K562 (cell line): Measurements from ENCODE around the gene ATP6V0A1. TPM values are rescaled to one million over a fixed set of nuclear protein-coding genes. Genes with fewer than 3 reads are reported as not detected.

Source experiments
- ASH1L ChIP-seq: fragments of 450-650 bp; IDR thresholded peaks from 2 replicates; pipeline ENCODE4 v1.6.1; 2018; ENCODE audit warnings: borderline replicate concordance, mild to moderate bottlenecking, low read depth; ENCODE audit not compliant: partially characterized antibody
- ATF7 ChIP-seq: fragments of 450-650 bp; IDR thresholded peaks from 2 replicates; pipeline ENCODE4 v1.7.1; 2014; ENCODE audit warnings: mild to moderate bottlenecking, moderate library complexity
- BRF1 ChIP-seq: IDR thresholded peaks from 3 replicates; pipeline ENCODE4 v1.6.1; 2011; ENCODE audit warnings: borderline replicate concordance, mild to moderate bottlenecking; ENCODE audit not compliant: insufficient read length; ENCODE audit errors: extremely low read depth
- CHD4 ChIP-seq: fragments of 200-600 bp; sonication (generic); IDR thresholded peaks from 3 replicates; pipeline ENCODE4 v1.6.1; 2012; ENCODE audit warnings: low read depth, mild to moderate bottlenecking, mixed read lengths, low read length, inconsistent platforms; ENCODE audit not compliant: insufficient read depth, insufficient replicate concordance, poor library complexity, severe bottlenecking
- E2F8 ChIP-seq: fragments of 450-650 bp; IDR thresholded peaks from 2 replicates; pipeline ENCODE4 v1.7.1; 2018; ENCODE audit warnings: mild to moderate bottlenecking, low read depth; ENCODE audit not compliant: partially characterized antibody
- ELF2 ChIP-seq: fragments of 250-450 bp; sonication (Bioruptor Pico); IDR thresholded peaks from 2 replicates; pipeline ENCODE4 v1.5.0; 2021; ENCODE audit warnings: mild to moderate bottlenecking
- ETS2 ChIP-seq: IDR thresholded peaks from 2 replicates; pipeline ENCODE4 v1.6.1; 2016; ENCODE audit warnings: borderline replicate concordance, missing genetic modification characterization, mild to moderate bottlenecking, moderate library complexity, missing compliant biosample characterization; ENCODE audit not compliant: poor library complexity, severe bottlenecking
- ETV1 ChIP-seq: fragments of 450-650 bp; conservative IDR thresholded peaks from 2 replicates; pipeline ENCODE4 v1.6.1; 2016; ENCODE audit warnings: missing genetic modification characterization, control low read depth, low read depth, missing compliant biosample characterization
- ILF3 ChIP-seq: fragments of 450-650 bp; IDR thresholded peaks from 2 replicates; pipeline ENCODE4 v1.6.1; 2018; ENCODE audit warnings: antibody characterized with exemption, mild to moderate bottlenecking, moderate library complexity, borderline replicate concordance
- IRF9 ChIP-seq: fragments of 450-650 bp; IDR thresholded peaks from 2 replicates; pipeline ENCODE4 v1.6.1; 2016; ENCODE audit warnings: missing biosample characterization, missing genetic modification characterization
- KLF6 ChIP-seq: fragments of 250-450 bp; sonication (Bioruptor Pico); IDR thresholded peaks from 2 replicates; pipeline ENCODE4 v1.4.0; 2020; ENCODE audit warnings: mild to moderate bottlenecking, moderate library complexity, borderline replicate concordance
- MAFK ChIP-seq: IDR thresholded peaks from 2 replicates; pipeline ENCODE4 v1.6.1; 2011; ENCODE audit warnings: low read length, improper control_type of control experiment
- RNF2 ChIP-seq: sonication (generic); IDR thresholded peaks from 2 replicates; pipeline ENCODE4 v1.6.1; 2016
- SAP30 ChIP-seq: fragments of 200-600 bp; sonication (generic); IDR thresholded peaks from 2 replicates; pipeline ENCODE4 v1.6.1; 2012; ENCODE audit warnings: borderline replicate concordance, low read depth, mild to moderate bottlenecking, moderate library complexity, low read length, control low read depth, inconsistent platforms; ENCODE audit not compliant: insufficient read depth, poor library complexity, severe bottlenecking
- SPI1 ChIP-seq: IDR thresholded peaks from 2 replicates; pipeline ENCODE4 v1.6.1; 2011; ENCODE audit warnings: low read depth, low read length, control low read depth, borderline replicate concordance
- SUPT5H ChIP-seq: fragments of 450-650 bp; IDR thresholded peaks from 2 replicates; pipeline ENCODE4 v1.6.1; 2016
- TAL1 ChIP-seq: fragments of 450-650 bp; IDR thresholded peaks from 2 replicates; pipeline ENCODE4 v1.6.1; 2016; ENCODE audit warnings: mild to moderate bottlenecking
- TBL1XR1 ChIP-seq, 2 experiments: IDR thresholded peaks; 2 replicates each; pipeline ENCODE4 v1.6.1; 2012; ENCODE audit warnings: improper control_type of control experiment in 2 of 2, low read length in 2 of 2, mild to moderate bottlenecking in 1 of 2
- ZNF699 ChIP-seq: fragments of 250-450 bp; sonication (Bioruptor Pico); IDR thresholded peaks from 2 replicates; pipeline ENCODE4 v1.8.0; 2021; ENCODE audit warnings: mild to moderate bottlenecking, moderate library complexity; ENCODE audit not compliant: insufficient replicate concordance
- ZNF79 ChIP-seq: fragments of 250-450 bp; sonication (Bioruptor Pico); IDR thresholded peaks from 2 replicates; pipeline ENCODE4 v1.4.0; 2020; ENCODE audit warnings: low read depth, mild to moderate bottlenecking, moderate library complexity
- polyA plus RNA-seq, 8 experiments: library from polyadenylated mRNA; depleted of rRNA in 4 of 8; stranded (reverse) in 5 of 8; unstranded in 3 of 8; fragments of >200 nt; fragmentation: Nextera tagmentation in 2 of 8; fragmentation: Illumina TruSeq in 1 of 8; extraction: Ambion mirVana in 2 of 8; extraction: Trizol in 1 of 8; gene quantifications; 2 replicates each; pipeline versions ENCODE4 v1.2.1 to v1.2.3, GENCODE V29; 2011 to 2014; ENCODE audit warnings: inconsistent platforms in 1 of 8, missing spikeins in 1 of 8
- total RNA-seq, 7 experiments: library from RNA; depleted of rRNA in 6 of 7; stranded (reverse); fragments of >200 nt in 6 of 7; fragmentation: Illumina TruSeq in 2 of 7; extraction: Trizol in 2 of 7; gene quantifications; 2 replicates each; pipeline versions ENCODE4 v1.2.1 to v1.2.3, GENCODE V29; 2011 to 2021; ENCODE audit warnings: low replicate concordance in 1 of 7
- TF ChIP-seq, protein P1 (sequence below): fragments of 450-650 bp; IDR thresholded peaks from 2 replicates; pipeline ENCODE4 v1.6.1; 2016
- TF ChIP-seq, protein P2 (sequence below): sonication (generic); formaldehyde crosslinking; IDR thresholded peaks from 2 replicates; pipeline ENCODE4 v1.8.1; 2022; ENCODE audit warnings: missing genetic modification reagents

ATP6V0A1 gene
- total and polyA plus RNA-seq, 9 of the 15 experiments (the other 6 are each of a cell fraction or from before 2014, with no cell fraction given) = 11.8 to 158 (median 75.5) TPM

DNA sequence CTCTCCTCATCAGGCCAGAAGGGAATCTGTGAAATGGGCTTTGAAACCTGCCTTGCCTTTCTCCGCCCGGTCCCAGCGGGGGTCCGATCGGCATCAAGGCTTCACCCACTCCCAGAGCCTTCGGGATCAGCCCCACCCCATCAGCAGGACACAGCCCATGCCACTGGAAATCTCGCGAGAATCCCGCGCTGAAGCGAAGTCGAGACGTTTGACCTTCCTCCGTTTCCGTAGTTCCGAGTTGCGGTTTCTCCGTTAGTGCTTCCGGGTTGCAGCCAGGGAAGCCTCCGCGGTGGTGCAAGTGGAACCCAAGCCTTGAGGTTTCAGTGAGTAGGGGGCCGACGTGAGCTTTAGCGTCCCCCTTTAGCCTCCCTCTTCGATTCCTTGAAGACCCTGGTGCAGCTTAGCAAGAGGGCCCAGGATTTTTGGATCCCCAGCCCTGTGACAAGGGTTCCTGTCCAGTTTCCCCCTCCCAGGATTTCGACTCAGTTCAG, 103.3 kb downstream of the ATP6V0A1 start, which contains the start of gene COASY (continued):
- TF ChIP-seq IRF9 (tag) (no peak), ETV1 (tag) (peak; percentile 77), ZNF699 (CRISPR knock-in tag) (no peak), SAP30 (peak; percentile 70), MAFK (0 out of 2 replicates have a peak, but pooled peaks have one; percentile 25), SPI1 (no peak), ATF7 (peak; percentile 45; the same call in 1 of the 2 replicates), ETS2 (tag) (no peak), TBL1XR1 (IDR thresholded peaks at IDR 0.05; ENCODE audit: low read length in 2 of 2) (peak in 1 of 2 experiments; percentile 51; a peak in 2 of 4 replicates), E2F8 (peak; percentile 58), RNF2 (peak; percentile 27; the same call in 1 of the 2 replicates), ELF2 (CRISPR knock-in tag) (peak; percentile 91), KLF6 (CRISPR knock-in tag) (peak; percentile 17; the same call in 1 of the 2 replicates), SUPT5H (peak; percentile 74), ILF3 (no peak), TAL1 (no peak), BRF1 (no peak), CHD4 (peak; percentile 76), ZNF79 (CRISPR knock-in tag) (no peak), ASH1L (peak; percentile 65)
- TF ChIP-seq, protein P1, sequence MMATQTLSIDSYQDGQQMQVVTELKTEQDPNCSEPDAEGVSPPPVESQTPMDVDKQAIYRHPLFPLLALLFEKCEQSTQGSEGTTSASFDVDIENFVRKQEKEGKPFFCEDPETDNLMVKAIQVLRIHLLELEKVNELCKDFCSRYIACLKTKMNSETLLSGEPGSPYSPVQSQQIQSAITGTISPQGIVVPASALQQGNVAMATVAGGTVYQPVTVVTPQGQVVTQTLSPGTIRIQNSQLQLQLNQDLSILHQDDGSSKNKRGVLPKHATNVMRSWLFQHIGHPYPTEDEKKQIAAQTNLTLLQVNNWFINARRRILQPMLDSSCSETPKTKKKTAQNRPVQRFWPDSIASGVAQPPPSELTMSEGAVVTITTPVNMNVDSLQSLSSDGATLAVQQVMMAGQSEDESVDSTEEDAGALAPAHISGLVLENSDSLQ = 0 out of 2 replicates have a peak, but pooled peaks have one; percentile 22
- TF ChIP-seq, protein P2, sequence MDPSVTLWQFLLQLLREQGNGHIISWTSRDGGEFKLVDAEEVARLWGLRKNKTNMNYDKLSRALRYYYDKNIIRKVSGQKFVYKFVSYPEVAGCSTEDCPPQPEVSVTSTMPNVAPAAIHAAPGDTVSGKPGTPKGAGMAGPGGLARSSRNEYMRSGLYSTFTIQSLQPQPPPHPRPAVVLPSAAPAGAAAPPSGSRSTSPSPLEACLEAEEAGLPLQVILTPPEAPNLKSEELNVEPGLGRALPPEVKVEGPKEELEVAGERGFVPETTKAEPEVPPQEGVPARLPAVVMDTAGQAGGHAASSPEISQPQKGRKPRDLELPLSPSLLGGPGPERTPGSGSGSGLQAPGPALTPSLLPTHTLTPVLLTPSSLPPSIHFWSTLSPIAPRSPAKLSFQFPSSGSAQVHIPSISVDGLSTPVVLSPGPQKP (CRISPR knock-in tag) = no peak
